Brain microvascular endothelial cell (primary cell): Measurements from ENCODE around the gene HNF4A.

Experiments used
- DNase-seq: peaks from one replicate; pipeline ENCODE4 v3.0.0-alpha.2; 2020
- H3K27ac ChIP-seq: fragments of 250-450 bp; sonication (Bioruptor Pico); 2 replicates; pipeline ENCODE4 v1.5.1; 2020; ENCODE audit warnings: mild to moderate bottlenecking, moderate library complexity
- H3K27me3 ChIP-seq: fragments of 250-450 bp; sonication (Bioruptor Pico); replicated peaks from 2 replicates; pipeline ENCODE4 v1.5.1; 2020; ENCODE audit warnings: mild to moderate bottlenecking
- H3K36me3 ChIP-seq: fragments of 250-450 bp; sonication (Bioruptor Pico); replicated peaks from 2 replicates; pipeline ENCODE4 v1.5.1; 2020; ENCODE audit warnings: mild to moderate bottlenecking
- H3K4me3 ChIP-seq: 2 replicates; pipeline ENCODE4 v1.5.1; 2011; ENCODE audit warnings: low read depth, mild to moderate bottlenecking, control low read depth, low read length, moderate library complexity
- in situ Hi-C: cut with HindIII; loops from 2 replicates; pipeline ENCODE4 v1.10.0; 2017; ENCODE audit warnings: low sequenced_read_pairs, low pct_ligation_motif_present
- TF ChIP-seq, protein P1 (sequence below): IDR thresholded peaks from 2 replicates; pipeline ENCODE4 v1.5.1; 2011; ENCODE audit warnings: low read depth, mild to moderate bottlenecking, moderate library complexity, low read length, control low read depth, inconsistent platforms; ENCODE audit errors: missing control alignments

The HNF4A gene

DNA sequence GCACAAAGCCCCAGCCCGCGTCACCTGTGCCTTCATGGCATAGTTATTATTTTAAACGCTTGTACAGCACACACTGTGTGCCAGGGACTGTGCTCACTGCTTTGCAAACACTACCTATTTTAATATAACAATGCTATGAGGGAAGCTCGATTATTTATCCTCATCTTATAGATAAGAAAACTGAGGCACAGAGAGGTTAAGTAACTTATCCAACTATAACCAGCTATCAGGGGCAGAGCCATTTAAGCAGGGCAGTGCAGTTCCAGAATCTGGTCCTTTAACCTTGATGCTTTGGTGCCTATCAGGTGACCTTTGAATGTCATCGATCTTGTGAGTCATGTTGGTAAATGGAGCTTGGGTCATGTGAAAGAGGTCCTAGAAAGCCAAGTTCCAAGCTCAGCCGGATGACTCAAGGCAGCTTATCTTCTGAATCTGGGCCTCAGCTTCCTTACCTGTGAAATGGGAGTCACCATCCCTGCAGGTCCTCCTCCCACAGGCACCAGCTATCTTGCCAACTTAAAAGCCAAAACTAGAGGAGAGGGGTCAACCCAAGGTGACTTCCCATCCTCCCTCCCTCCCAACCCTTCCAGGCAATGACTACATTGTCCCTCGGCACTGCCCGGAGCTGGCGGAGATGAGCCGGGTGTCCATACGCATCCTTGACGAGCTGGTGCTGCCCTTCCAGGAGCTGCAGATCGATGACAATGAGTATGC lies 63.8 kb downstream of the HNF4A start:
- TF ChIP-seq, protein P1, sequence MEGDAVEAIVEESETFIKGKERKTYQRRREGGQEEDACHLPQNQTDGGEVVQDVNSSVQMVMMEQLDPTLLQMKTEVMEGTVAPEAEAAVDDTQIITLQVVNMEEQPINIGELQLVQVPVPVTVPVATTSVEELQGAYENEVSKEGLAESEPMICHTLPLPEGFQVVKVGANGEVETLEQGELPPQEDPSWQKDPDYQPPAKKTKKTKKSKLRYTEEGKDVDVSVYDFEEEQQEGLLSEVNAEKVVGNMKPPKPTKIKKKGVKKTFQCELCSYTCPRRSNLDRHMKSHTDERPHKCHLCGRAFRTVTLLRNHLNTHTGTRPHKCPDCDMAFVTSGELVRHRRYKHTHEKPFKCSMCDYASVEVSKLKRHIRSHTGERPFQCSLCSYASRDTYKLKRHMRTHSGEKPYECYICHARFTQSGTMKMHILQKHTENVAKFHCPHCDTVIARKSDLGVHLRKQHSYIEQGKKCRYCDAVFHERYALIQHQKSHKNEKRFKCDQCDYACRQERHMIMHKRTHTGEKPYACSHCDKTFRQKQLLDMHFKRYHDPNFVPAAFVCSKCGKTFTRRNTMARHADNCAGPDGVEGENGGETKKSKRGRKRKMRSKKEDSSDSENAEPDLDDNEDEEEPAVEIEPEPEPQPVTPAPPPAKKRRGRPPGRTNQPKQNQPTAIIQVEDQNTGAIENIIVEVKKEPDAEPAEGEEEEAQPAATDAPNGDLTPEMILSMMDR = no peak
- H3K36me3 ChIP-seq = no peaks in the 10 kb centered on the region
- H3K27ac ChIP-seq = no peak overlapping the region
- DNase-seq = no peak
- no peak overlapping the region for H3K4me3 ChIP-seq
- in situ Hi-C loops = no loop called here
- H3K27me3 ChIP-seq = no peaks in the 10 kb centered on the region

DNA sequence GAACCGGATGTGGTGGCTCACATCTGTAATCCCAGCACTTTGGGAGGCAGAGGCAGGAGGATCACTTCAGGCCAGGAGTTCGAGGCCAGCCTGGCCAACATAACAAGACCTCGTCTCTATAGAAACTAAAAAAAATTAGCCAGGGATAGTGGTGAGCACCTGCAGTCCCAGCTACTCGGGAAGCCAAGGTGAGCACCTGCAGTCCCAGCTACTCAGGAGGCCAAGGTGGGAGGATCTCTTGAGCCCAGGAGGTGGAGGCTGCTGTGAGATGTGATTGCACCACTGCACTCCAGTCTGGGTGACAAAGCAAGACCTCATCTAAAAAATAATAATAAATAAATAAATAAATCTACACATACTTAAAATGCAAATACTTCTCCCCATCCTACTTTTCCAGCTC lies 65.0 kb downstream of the HNF4A start:
- TF ChIP-seq, protein P1 = no peak
- Histone ChIP-seq H3K27ac (no peak overlapping the region), H3K27me3 (no peaks in the 10 kb centered on the region), H3K4me3 (no peak overlapping the region), H3K36me3 (no peaks in the 10 kb centered on the region)
- in situ Hi-C loops = no loop called here
- DNase-seq = no peak

DNA sequence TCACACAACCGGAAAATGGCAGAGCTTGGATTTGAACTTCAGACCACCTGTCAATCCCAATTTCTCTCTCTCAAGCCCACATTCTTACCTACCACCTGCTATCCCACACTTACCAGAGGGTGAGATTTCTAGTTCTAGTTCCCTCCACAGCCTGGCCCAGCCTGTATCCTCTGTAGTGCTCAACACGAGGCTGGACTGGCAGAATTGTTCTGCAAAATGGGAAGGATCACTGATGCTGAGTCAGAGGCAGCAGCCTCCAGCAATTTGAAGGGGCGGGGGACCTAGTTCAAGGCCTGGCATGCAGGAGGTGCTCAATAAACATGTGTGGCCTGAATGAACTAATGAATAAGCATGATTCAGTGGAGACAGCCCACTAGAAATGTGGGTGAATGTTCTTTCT lies 66.6 kb downstream of the HNF4A start:
- in situ Hi-C loops = no loop called here
- Histone ChIP-seq H3K27ac (no peak overlapping the region), H3K4me3 (no peak overlapping the region), H3K27me3 (no peaks in the 10 kb centered on the region), H3K36me3 (no peaks in the 10 kb centered on the region)
- peak; percentile 12 for DNase-seq
- TF ChIP-seq, protein P1 = no peak

DNA sequence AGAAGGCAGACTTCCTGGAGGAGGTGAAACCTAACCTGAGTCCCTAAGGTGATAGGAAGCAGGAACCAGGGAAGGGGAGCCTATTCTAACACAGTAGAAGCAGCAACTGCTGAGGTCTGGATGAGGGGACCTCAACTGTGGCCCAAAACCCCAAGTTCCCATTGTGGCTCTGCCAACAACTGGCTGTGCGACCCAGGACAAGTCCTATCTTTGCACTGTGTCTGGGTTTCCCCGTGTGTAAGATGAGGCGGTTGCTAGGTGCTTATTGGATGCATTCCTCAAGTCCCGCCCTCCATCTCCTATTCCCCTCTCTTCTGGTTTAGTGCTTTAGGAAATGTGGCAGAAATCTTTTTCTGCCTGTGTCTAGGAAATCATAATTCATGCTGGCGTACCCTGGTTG lies 68.0 kb downstream of the HNF4A start:
- H3K27me3 ChIP-seq = no peaks in the 10 kb centered on the region
- in situ Hi-C loops = no loop called here
- no peak for DNase-seq
- no peak overlapping the region for H3K4me3 ChIP-seq
- TF ChIP-seq, protein P1 = no peak
- H3K36me3 ChIP-seq = no peaks in the 10 kb centered on the region
- no peak overlapping the region for H3K27ac ChIP-seq

DNA sequence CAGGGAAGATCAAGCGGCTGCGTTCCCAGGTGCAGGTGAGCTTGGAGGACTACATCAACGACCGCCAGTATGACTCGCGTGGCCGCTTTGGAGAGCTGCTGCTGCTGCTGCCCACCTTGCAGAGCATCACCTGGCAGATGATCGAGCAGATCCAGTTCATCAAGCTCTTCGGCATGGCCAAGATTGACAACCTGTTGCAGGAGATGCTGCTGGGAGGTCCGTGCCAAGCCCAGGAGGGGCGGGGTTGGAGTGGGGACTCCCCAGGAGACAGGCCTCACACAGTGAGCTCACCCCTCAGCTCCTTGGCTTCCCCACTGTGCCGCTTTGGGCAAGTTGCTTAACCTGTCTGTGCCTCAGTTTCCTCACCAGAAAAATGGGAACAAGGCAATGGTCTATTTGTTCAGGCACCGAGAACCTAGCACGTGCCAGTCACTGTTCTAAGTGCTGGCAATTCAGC lies 68.6 kb downstream of the HNF4A start:
- no peaks in the 10 kb centered on the region for H3K36me3 ChIP-seq
- H3K27me3 ChIP-seq = no peaks in the 10 kb centered on the region
- TF ChIP-seq, protein P1 = no peak
- in situ Hi-C loops = no loop called here
- H3K27ac ChIP-seq = no peak overlapping the region
- H3K4me3 ChIP-seq = no peak overlapping the region
- DNase-seq = no peak

DNA sequence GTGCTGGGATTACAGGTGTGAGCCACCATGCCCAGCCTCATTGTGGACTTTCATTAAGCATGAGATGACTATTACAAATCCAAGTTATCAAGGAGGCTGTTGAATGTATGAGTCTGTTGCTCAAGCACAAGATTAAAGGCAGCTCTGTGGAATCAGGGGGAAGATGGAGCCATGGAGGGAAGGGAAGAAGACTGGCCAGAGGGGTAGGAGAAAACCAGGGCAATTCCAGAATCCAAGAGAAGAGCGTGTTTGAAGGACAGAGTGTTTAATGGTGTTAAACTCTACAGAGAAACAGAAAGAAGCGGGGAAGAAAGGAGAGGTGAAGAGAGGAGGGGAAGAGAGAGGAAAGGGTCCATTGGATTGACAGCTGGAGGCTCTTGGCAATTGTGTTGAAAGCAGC lies 70.4 kb downstream of the HNF4A start:
- Histone ChIP-seq H3K4me3 (no peak overlapping the region), H3K27me3 (no peaks in the 10 kb centered on the region), H3K27ac (no peak overlapping the region), H3K36me3 (no peaks in the 10 kb centered on the region)
- in situ Hi-C loops = no loop called here
- TF ChIP-seq, protein P1 = no peak
- no peak for DNase-seq
